Prostate gland (tissue), 2 donors: Measurements from ENCODE around the gene MYADML2.

Source experiments
- CTCF ChIP-seq, 4 experiments: fragments of 200-600 bp in 2 of 4; fragments of 450-650 bp in 2 of 4; sonication (generic) in 2 of 4; IDR thresholded peaks; 1 replicate in 3 of 4; 2 replicates in 1 of 4; pipeline ENCODE4 v1.5.1; 2016 to 2019; ENCODE audit warnings: antibody characterized with exemption in 4 of 4, mild to moderate bottlenecking in 2 of 4, moderate library complexity in 2 of 4
- POLR2A ChIP-seq: fragments of 450-650 bp; IDR thresholded peaks from one replicate; pipeline ENCODE4 v1.6.1; 2016; ENCODE audit warnings: antibody characterized with exemption, mild to moderate bottlenecking

GRCh38 chr17:81935709-81936084, 11.3 kb downstream of the MYADML2 start:
- TF ChIP-seq POLR2A: no peak
- no peak for TF ChIP-seq CTCF (IDR thresholded peaks at IDR 0.05)
